ENCODE results near the gene TMEM87B.

TMEM87B gene

GRCh38 chr2:112054847-112055729, at the start of gene TMEM87B:
Gene TMEM87B (plus strand): TSS chr2:112055269. CDS start chr2:112055592, 323 bp downstream.
- no peak for FAIRE-seq

GRCh38 chr2:112005406-112006075, 49.5 kb upstream of the TMEM87B start:
- no peak for FAIRE-seq

GRCh38 chr2:112006076-112006410, 49.0 kb upstream of the TMEM87B start:
- no peak for FAIRE-seq

- FAIRE-seq: no peak
Measured at GRCh38 chr2:112007493-112007892, 47.6 kb upstream of the TMEM87B start.

GRCh38 chr2:112008910-112009485, 46.1 kb upstream of the TMEM87B start:
- no peak for FAIRE-seq

- FAIRE-seq: no peak
Measured at GRCh38 chr2:112010751-112011150, 44.3 kb upstream of the TMEM87B start.

- FAIRE-seq: no peak
Measured at GRCh38 chr2:112012556-112012955, 42.5 kb upstream of the TMEM87B start.

- FAIRE-seq: no peak
Measured at GRCh38 chr2:112018846-112019245, 36.2 kb upstream of the TMEM87B start.

GRCh38 chr2:112019569-112019982, 35.5 kb upstream of the TMEM87B start:
- no peak for FAIRE-seq

GRCh38 chr2:112020561-112020960, 34.5 kb upstream of the TMEM87B start:
- FAIRE-seq: no peak

GRCh38 chr2:112021290-112021689, 33.8 kb upstream of the TMEM87B start:
- FAIRE-seq: no peak

- FAIRE-seq: no peak
Measured at GRCh38 chr2:112021781-112022231, 33.3 kb upstream of the TMEM87B start.

- no peak for FAIRE-seq
Measured at GRCh38 chr2:112023707-112024106, 31.4 kb upstream of the TMEM87B start.

- no peak for FAIRE-seq
Measured at GRCh38 chr2:112024231-112024630, 30.8 kb upstream of the TMEM87B start.

- no peak for FAIRE-seq
Measured at GRCh38 chr2:112024896-112025491, 30.1 kb upstream of the TMEM87B start.

GRCh38 chr2:112026509-112026908, 28.6 kb upstream of the TMEM87B start:
- no peak for FAIRE-seq

- no peak for FAIRE-seq
Measured at GRCh38 chr2:112027767-112028166, 27.3 kb upstream of the TMEM87B start.

GRCh38 chr2:112029164-112029563, 25.9 kb upstream of the TMEM87B start:
- no peak for FAIRE-seq

GRCh38 chr2:112031473-112032223, 23.4 kb upstream of the TMEM87B start:
- no peak for FAIRE-seq

- no peak for FAIRE-seq
Measured at GRCh38 chr2:112032224-112032586, 22.9 kb upstream of the TMEM87B start.

GRCh38 chr2:112032689-112033465, 22.2 kb upstream of the TMEM87B start:
- FAIRE-seq: no peak

GRCh38 chr2:112033600-112033999, 21.5 kb upstream of the TMEM87B start:
- no peak for FAIRE-seq

Data from TTC549 (cell line).